Spleen (tissue), 11 donors: ENCODE measurements around the gene ABCC2. TPM values are rescaled to one million over a fixed set of nuclear protein-coding genes. Genes with fewer than 3 reads are reported as not detected.
"Not testable (repeated sequence)": the region's sequence is repeated elsewhere in the genome, so short reads cannot be mapped to it uniquely, and the experiment has no call there.

Experiments
- DNase-seq: peaks from one replicate; pipeline ENCODE4 v3.0.0-alpha.2; 2020
- H3K27ac ChIP-seq, 8 donors: fragments of 200-600 bp; sonication (generic) in 7 of 8; 1 replicate in 4 of 8; 2 replicates in 4 of 8; pipeline versions ENCODE4 v1.5.0 to v1.8.0; 2016 to 2021; ENCODE audit warnings: inconsistent platforms in 4 of 8, mild to moderate bottlenecking in 4 of 8, moderate library complexity in 1 of 8
- H3K27me3 ChIP-seq, 7 donors: fragments of 200-600 bp; sonication (generic) in 6 of 7; replicated peaks in 1 of 7; 1 replicate in 4 of 7; 2 replicates in 3 of 7; pipeline versions ENCODE4 v1.5.0 to v1.8.0; 2016 to 2021; ENCODE audit warnings: inconsistent platforms in 3 of 7, mild to moderate bottlenecking in 1 of 7
- H3K36me3 ChIP-seq, 6 donors: fragments of 200-600 bp; sonication (generic) in 5 of 6; 1 replicate in 4 of 6; 2 replicates in 2 of 6; pipeline versions ENCODE4 v1.5.0 to v1.8.0; 2016 to 2021; ENCODE audit warnings: inconsistent platforms in 2 of 6
- H3K4me1 ChIP-seq, 6 donors: fragments of 200-600 bp; sonication (generic) in 5 of 6; 1 replicate in 3 of 6; 2 replicates in 3 of 6; pipeline versions ENCODE4 v1.5.0 to v1.8.0; 2016 to 2021; ENCODE audit warnings: inconsistent platforms in 3 of 6
- H3K4me3 ChIP-seq, 8 donors: fragments of 200-600 bp; sonication (generic) in 7 of 8; 1 replicate in 4 of 8; 2 replicates in 4 of 8; pipeline versions ENCODE4 v1.5.0 to v1.8.0; 2016 to 2021; ENCODE audit warnings: inconsistent platforms in 4 of 8, mild to moderate bottlenecking in 4 of 8, moderate library complexity in 2 of 8
- H3K9me3 ChIP-seq, 8 donors: fragments of 200-600 bp; sonication (generic) in 7 of 8; 1 replicate in 4 of 8; 2 replicates in 4 of 8; pipeline versions ENCODE4 v1.5.0 to v1.8.0; 2016 to 2021; ENCODE audit warnings: inconsistent platforms in 4 of 8
- CTCF ChIP-seq, 11 experiments: fragments of 200-600 bp in 7 of 11; fragments of 450-650 bp in 4 of 11; sonication (generic) in 4 of 11; IDR thresholded peaks in 8 of 11; conservative IDR thresholded peaks in 3 of 11; 1 replicate in 7 of 11; 2 replicates in 4 of 11; pipeline versions ENCODE4 v1.4.0 to v1.8.0; 2016 to 2021; ENCODE audit warnings: antibody characterized with exemption in 11 of 11, inconsistent platforms in 4 of 11, mild to moderate bottlenecking in 1 of 11
- POLR2A ChIP-seq, 3 donors: fragments of 450-650 bp; IDR thresholded peaks; one replicate each; pipeline ENCODE4 v1.5.1; 2017; ENCODE audit warnings: antibody characterized with exemption in 3 of 3, mild to moderate bottlenecking in 1 of 3
- POLR2AphosphoS5 ChIP-seq, 3 donors: sonication (generic); formaldehyde crosslinking; IDR thresholded peaks; one replicate each; pipeline ENCODE4 v1.5.1; 2017; ENCODE audit warnings: antibody characterized with exemption in 3 of 3
- WGBS, 5 donors: extraction: QIAGEN DNeasy Blood & Tissue Kit in 3 of 5; methylation state at CpG; one replicate each; pipeline versions ENCODE4 v1.1.5 to v1.1.7; 2013 to 2018; 5-methylcytosine and 5-hydroxymethylcytosine counted together
- intact Hi-C: fragments of 100-400 bp; cut with DNase I; formaldehyde crosslinking; loops from one replicate; pipeline ENCODE4 v1.15.0; 2023; ENCODE audit warnings: low total_unique reads
- polyA plus RNA-seq, 3 donors: library from polyadenylated mRNA; stranded (reverse); fragments of 200-250 nt; gene quantifications; one replicate each; pipeline ENCODE4 v1.2.1, GENCODE V29; 2013
- total RNA-seq, 7 donors: library from RNA; depleted of rRNA in 3 of 7; stranded (reverse); fragments of >200 nt in 3 of 7; fragmentation: NEBNext Ultra II Directional in 4 of 7; extraction: Animal tissue kit (Norgen Biotek cat#: 25700) in 4 of 7; gene quantifications; one replicate each; pipeline versions ENCODE4 v1.1.0 to v1.2.1, GENCODE V29; 2016 to 2021
- donor health status: healthy with polysubstance abuse.
- donor health status: DM: no; HTN: no; CAD: no; lungs with moderate emphysema.
- donor health status: DM: no; HTN: no; CAD: no.
- donor health status: Bipolar disorder and iron deficiency.
- donor health status: healthy.
- donor health status: DM: no; HTN: no; CAD: no.
- donor health status: DM: yes; HTN: yes; CAD: no.

ABCC2 gene
- total and polyA plus RNA-seq, 10 donors = 1.0 to 4.9 (median 2.7) TPM

GRCh38 chr10:99859585-99859984, 77.1 kb downstream of the ABCC2 start:
- whole genome bisulfite sequencing, 5 donors = 21 to 29% (median 25%) methylated on average over 5 of the region's 5 CpGs
- no peaks in the 10 kb centered on the region for H3K9me3 ChIP-seq
- no peak for DNase-seq
- intact Hi-C loops = no loop called here
- H3K27me3 ChIP-seq = no peaks in the 10 kb centered on the region
- no peaks in the 10 kb centered on the region for H3K4me1 ChIP-seq
- H3K27ac ChIP-seq = no peak overlapping the region
- no peaks in the 10 kb centered on the region for H3K36me3 ChIP-seq
- no peak overlapping the region for H3K4me3 ChIP-seq
- no peak for TF ChIP-seq POLR2A (IDR thresholded peaks at IDR 0.05)
- peak in 5 of 11 experiments; percentile 11 to 30 (median 17) for TF ChIP-seq CTCF (IDR thresholded peaks at IDR 0.05 in 8 of 11, conservative IDR thresholded peaks at IDR 0.05 in 3 of 11)

GRCh38 chr10:99860466-99860865, 78.0 kb downstream of the ABCC2 start:
- intact Hi-C loops = no loop called here
- H3K9me3 ChIP-seq = peaks cover 0 to 1% (median 0%) of the 10 kb centered on the region in 8 donors
- H3K27me3 ChIP-seq = no peaks in the 10 kb centered on the region
- WGBS, 5 donors = 91 to 96% (median 92%) methylated on average over 8 of the region's 8 CpGs
- no peak overlapping the region for H3K4me3 ChIP-seq
- no peaks in the 10 kb centered on the region for H3K36me3 ChIP-seq
- H3K4me1 ChIP-seq = no peaks in the 10 kb centered on the region
- no peak for DNase-seq
- H3K27ac ChIP-seq = no peak overlapping the region
- TF ChIP-seq POLR2AphosphoS5 (IDR thresholded peaks at IDR 0.05) (no peak), CTCF (IDR thresholded peaks at IDR 0.05 in 8 of 11, conservative IDR thresholded peaks at IDR 0.05 in 3 of 11) (no peak), POLR2A (IDR thresholded peaks at IDR 0.05) (no peak)

GRCh38 chr10:99863535-99864240, 81.2 kb downstream of the ABCC2 start:
- peaks cover 0 to 19% (median 11%) of the 10 kb centered on the region in 8 donors for H3K9me3 ChIP-seq
- intact Hi-C loops, H3K4me3 ChIP-seq, H3K36me3 ChIP-seq, H3K27ac ChIP-seq, DNase-seq, H3K4me1 ChIP-seq: not testable (repeated sequence)
- WGBS, 5 donors = 52 to 65% (median 59%) methylated on average over 9 of the region's 9 CpGs
- H3K27me3 ChIP-seq = peaks cover 0 to 11% (median 0%) of the 10 kb centered on the region in 7 donors

GRCh38 chr10:99867250-99867649, 84.8 kb downstream of the ABCC2 start:
- peaks cover 0 to 14% (median 3%) of the 10 kb centered on the region in 6 donors for H3K4me1 ChIP-seq
- H3K4me3 ChIP-seq, intact Hi-C loops, DNase-seq, H3K27ac ChIP-seq, H3K36me3 ChIP-seq: not testable (repeated sequence)
- H3K9me3 ChIP-seq = peaks cover 0 to 19% (median 11%) of the 10 kb centered on the region in 8 donors
- WGBS, 5 donors = 65 to 95% (median 94%) methylated on average over 2 to 3 of the region's 3 CpGs
- peaks cover 0 to 38% (median 3%) of the 10 kb centered on the region in 7 donors for H3K27me3 ChIP-seq

GRCh38 chr10:99869581-99870122, 87.2 kb downstream of the ABCC2 start:
- no peak overlapping the region for H3K27ac ChIP-seq
- H3K9me3 ChIP-seq = peaks cover 0 to 19% (median 11%) of the 10 kb centered on the region in 8 donors
- WGBS, 5 donors = 45 to 96% (median 61%) methylated on average over 4 to 9 of the region's 9 CpGs
- H3K4me3 ChIP-seq = no peak overlapping the region
- intact Hi-C loops = no loop called here
- TF ChIP-seq POLR2A (IDR thresholded peaks at IDR 0.05) (no peak), POLR2AphosphoS5 (IDR thresholded peaks at IDR 0.05) (no peak), CTCF (IDR thresholded peaks at IDR 0.05 in 8 of 11, conservative IDR thresholded peaks at IDR 0.05 in 3 of 11) (no peak)
- H3K27me3 ChIP-seq = peaks cover 0 to 39% (median 3%) of the 10 kb centered on the region in 7 donors
- H3K4me1 ChIP-seq = peaks cover 0 to 14% (median 3%) of the 10 kb centered on the region in 6 donors
- peaks cover 0 to 15% (median 0%) of the 10 kb centered on the region in 6 donors for H3K36me3 ChIP-seq
- DNase-seq = no peak
